HG02981 (cell line): ENCODE data around the gene AMPD3.
A peak's percentile ranks its signal among the peaks of the same experiment; 100 is the strongest.

Experiments used
- ATAC-seq: cut with Tn5 transposase; IDR thresholded peaks from one replicate; pipeline ENCODE4 v1.9.1; 2021; ENCODE audit warnings: mild to moderate bottlenecking, moderate library complexity; ENCODE audit not compliant: unreplicated experiment

Gene AMPD3

DNA sequence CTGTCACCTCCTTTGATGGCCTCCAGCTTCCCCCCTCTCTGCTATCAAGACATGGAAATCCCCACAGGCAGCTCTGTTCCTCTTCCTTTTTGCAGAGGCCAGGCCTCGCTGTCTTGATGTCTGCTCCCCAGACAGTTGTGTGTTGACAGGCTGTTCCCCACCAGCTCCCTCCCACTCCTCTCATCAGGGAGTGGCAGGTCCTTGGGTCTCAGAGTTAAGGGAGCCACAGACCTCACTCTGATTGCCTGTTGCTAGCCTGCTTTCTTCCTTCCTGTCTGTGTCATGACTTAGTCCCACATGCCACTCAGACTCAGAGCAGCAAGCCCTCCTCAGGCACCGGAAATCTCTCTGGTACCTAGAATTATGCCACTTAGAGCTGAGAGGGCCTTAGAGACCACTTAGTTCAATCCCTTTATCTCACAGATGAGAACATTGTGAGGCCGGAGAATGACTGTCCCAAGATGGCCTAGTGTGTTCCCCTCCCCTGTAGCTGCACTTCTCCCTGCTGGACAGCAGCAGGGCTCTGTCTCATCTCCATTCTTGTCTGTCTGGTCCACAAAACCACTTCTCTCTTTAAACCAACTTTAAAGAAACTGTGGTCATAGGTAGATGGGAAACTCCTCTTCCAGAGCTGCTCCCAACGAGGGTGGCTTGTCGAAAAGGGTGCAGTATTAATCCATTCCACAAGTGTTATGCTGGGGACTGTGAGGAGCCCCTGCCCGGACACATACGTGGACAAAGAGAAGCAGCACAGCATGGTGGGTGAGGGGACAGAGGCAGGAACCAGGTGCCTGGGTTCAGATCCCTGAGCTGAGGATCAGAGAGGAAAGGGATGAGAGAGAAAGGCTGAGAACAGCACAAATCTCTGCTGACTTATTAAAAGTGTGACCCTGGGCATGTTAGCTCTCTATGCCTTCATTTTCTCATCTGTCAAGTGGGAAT lies 4.2 kb downstream of the AMPD3 start:
- ATAC-seq: peak; percentile 45

DNA sequence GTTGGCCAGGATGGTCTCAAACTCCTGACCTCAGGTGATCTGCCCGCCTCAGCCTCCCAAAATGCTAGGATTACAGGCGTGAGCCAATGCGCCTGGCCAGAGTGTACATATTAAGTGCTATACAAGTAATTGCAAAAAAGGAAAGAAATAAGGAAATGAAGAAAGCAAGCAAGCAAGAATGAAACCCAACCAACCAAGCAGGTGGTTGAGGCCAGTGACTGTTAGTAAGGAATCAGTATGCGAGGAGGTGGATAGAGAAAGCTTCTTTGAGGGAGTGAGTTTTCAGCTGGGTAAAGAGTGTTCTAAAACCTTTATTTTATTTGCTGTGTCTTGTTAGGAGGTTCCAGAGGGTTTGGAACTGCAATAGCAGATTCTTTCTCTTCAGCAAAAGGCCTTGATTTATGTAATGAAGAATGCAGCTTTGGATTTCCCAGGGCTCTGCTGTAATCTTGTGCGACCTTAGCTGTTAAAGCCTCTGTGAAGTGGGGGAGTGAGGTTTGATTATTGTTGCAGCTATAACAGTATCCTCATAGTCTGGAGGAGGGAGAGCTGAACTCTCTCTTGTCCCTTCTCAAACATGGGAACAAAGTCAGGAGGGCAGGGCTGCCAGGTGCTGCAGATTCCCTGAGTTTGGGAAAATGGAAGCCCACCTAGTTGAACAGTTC lies 5.7 kb downstream of the AMPD3 start:
- no peak for ATAC-seq

DNA sequence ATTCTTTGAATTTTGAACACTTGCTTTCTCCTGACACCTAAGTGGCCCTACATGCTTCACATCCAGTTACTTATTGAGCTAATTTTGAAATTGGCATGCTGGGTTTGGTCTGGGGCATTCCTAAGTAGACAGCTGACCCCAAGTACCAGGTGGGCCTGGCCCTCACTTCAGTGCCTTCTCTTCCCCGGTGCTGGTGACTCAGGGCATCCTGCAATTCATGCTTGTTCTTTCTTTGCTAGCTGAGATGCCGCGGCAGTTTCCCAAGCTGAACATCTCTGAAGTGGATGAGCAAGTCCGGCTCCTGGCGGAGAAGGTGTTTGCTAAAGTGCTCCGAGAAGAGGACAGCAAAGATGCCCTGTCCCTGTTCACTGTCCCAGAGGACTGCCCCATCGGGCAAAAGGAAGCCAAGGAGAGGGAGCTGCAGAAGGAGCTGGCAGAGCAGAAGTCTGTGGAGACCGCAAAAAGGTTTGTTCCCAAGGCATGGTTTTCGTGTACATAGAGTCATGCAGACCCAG lies 6.3 kb downstream of the AMPD3 start:
- no peak for ATAC-seq

DNA sequence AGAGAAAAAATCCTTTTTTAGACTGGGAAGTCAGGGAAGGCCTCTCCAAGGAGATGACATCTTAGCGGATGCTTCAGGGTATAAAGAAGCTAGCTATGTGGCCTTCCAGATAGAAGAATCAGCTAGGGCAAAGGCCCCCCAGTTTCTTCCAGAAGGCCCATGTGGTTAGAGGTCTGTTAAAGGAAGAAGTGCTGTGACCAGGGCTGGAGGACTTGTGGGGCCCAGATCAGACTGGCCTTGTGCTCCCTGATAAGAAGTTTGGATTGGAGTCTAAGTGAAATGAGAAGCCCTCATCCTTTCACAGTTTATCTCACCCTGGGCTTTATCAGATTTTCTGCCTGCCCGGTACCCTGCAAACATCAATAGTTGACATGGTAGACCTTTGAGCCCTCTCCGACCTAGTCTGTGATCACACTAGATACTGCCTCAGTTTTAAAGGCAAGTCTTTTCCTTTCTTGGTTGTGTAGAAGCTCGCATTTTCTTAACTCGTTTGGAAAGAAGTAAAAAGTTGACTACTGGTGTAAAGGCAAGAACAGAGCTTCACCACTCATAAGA lies 7.8 kb downstream of the AMPD3 start:
- ATAC-seq: no peak

DNA sequence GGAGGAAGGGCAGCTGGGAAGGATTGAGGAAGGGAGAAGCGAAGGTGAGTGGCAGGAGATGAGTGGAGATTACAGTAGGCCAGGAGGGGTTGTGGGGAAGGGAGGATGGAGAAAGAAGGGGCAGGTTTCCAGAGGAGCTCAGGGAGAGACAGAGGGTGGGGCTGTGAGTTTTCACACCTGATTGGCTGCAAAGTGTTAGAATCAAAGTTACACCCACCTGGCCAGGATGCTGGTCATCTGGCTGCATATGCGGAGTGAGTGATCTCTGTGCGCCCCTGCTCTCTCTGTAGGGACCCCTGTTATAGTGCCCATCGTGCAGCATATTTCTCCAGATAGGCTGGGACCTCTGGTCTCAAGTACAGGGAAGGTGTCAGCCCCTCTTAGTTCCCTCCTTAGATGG lies 18.3 kb downstream of the AMPD3 start:
- no peak for ATAC-seq

DNA sequence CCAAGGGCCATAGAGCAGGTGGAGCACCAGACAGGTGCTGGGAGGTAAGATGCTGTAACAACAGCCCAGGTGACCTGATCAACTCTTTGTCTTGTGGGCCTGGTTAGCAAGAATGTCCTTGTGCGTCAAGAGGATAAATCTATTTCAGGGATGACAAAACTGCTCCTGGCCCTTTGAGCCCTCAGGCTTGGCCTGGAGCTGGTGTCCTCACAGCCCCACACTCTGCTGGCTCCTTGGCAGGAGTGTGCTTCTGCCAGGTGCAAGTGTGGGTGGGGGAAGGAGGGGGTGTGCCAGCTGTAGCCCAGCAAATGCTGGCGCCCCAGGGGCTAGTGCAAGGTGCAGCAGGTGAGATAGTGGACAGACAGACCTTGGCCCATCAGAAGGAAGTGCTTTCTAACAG lies 19.5 kb downstream of the AMPD3 start:
- no peak for ATAC-seq

DNA sequence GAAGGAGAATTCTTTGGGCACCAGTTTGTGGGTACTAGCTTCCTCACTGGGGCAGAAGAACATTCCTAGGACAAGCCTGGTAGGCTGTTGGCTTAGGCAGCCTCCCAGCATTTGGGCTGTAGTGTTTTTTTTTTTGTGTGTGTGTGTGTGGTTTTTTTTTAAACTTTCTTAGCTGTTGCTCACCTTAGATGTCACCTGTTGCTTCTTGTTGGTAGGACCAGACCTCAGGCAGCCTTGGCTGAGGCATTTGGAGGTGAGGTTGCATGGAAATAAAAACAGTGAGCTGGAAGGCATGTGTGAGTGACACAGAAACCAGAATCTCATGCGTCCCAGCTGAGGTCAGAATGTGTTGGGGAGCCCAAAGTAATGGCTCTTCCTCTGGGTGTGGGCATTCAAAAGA lies 21.3 kb downstream of the AMPD3 start:
- ATAC-seq: no peak

DNA sequence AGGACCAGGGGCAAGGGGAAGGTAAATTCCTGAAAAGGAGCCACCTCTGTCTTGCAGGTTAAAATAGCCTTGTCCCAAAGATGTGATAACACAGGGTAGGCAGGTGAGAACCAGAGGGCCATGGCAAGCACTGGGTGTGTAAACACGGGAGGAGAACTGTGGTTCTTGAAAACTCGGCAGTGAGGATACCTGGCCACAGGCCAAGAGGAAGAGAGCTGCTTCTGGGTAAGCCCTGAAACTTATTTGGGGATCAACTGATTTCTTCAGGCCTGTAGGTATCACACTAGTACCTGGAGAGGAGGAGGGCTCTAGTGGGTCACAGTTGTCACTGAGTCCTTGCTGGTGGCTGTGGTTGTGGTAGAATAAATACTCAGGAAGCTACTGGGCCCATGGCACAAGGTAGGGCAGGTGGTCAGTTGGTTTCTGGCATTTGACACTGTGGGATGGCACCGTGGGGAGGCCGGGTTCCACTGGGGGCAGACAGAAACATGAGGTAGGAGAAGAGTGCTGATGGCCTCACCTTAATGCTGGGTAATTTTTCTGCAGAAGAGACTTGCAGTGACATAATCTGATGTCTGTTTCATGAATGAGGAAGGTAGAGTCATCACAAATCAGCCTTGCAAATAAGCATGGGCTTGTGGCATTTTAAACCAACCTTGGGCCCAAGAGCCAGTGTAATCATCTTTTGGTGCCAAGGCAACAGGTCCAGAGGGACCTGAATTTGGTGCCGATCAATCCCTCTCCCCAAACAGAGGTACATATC lies 22.0 kb downstream of the AMPD3 start:
- no peak for ATAC-seq

DNA sequence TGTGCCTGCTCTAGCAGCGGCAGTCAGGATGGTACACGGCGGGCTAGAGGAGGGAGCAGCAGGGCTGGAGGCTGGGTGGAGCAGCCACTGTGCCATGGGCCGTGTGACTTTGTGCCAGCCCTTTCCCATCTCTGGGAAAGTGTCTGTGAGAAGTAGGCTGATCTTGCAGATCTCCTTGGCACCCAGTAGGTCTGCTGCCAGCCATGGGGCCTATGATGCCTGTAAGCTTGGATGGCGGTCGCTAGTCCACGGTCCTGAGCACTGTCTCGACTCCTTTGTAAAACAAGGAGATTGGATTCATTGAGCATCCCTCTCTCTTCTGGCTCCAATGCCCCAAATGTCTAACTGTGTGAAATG lies 22.6 kb downstream of the AMPD3 start:
- no peak for ATAC-seq

DNA sequence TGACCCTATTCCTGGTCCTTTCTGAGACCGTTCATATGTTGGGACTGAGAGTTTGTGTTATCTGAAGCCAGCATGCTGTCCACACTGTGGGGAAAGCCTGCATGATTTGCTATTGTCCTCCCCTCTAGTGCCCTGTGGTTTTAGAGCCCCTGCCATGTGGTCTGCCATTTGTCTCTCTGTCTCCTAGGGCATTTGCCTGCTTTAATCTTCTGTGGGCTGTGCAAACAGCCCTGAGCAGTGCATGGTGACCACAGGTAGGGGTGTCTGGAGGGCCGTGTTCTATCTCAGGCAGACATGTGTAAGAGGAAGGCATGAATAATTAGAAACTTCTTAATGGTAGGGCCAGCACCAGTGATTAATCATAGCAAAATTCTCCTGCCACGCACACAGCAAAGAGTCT lies 23.0 kb downstream of the AMPD3 start:
- ATAC-seq: no peak

DNA sequence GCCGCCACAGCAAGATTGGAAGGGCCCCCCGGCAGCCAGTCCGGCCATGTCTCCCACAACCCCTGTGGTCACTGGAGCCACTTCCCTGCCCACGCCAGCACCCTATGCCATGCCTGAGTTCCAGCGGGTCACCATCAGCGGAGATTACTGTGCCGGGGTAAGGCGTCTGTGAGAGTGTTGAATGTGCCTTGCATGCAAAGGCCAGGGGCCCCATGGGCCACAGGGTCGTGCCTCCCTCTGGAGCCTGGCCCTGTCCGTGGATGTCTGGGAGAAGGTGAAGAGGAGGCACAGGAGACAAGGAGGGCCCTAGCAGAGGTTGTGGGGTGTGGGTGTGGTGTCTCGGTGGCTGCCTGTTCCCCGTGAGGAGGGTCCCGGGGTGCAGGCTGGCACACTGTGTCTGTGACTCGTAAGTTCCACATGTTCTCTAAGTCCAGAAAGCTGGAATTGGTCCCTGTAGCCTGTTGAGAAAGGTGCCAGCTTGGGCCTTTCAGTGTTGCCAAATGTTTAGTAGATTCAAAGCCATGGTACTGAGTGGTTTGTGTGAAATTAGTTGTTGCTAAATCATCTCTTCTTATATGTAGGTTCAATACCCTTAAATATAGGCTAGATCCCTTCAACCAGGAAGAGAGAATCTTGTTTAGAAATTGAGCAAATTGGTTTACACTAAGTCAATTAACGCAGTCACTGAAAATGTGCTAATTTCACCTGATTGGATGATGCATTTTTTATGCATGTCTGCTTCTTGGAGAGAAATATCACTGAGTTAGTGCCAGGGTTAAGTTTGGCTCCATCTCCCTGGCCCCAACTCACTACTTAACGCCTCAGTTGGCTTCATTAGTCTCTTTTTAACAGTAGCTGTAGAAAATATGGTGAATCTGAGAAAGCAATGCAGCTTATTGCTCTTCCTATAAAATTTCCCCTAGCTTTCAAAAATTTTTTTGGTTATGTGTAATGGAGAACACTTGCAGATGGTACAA lies 23.8 kb downstream of the AMPD3 start:
- no peak for ATAC-seq

DNA sequence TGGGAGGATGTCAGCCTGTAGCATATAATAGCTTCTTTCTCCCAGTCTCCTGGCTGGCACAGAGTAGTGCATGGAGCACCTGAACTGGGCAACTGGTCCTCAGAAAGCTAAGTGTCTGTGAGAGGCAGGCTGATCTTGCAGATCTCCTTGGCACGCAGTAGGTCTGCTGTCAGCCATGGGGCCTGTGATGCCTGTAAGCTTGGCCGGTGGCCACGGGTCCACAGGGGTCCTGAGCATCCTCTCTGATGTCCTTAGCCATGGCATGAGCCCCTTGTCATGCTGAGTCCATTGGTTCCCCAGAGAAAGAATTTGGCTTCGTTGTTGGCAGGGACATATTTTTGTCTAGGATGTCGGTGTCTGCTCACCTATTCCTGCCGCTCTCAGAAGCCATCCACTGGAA lies 25.0 kb downstream of the AMPD3 start:
- no peak for ATAC-seq

DNA sequence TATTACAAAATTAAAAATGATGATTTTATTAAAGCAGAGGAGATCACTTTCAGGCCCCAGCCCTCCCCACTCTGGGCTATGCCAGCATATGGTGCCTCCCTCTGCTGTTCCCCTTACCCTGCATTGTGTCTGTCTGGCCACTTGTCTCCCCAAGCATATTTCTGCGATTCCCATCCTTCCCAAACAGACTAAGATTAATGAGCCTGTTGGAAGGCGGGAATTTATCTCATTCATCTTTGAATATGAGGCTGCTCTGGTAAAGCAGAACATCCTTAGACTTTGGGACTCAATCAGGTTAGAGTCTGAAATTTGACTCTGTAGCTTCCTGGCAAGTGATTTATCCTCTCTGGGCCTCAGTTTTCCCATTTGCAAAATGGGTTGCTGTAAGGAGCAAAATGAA lies 25.7 kb downstream of the AMPD3 start:
- no peak for ATAC-seq

DNA sequence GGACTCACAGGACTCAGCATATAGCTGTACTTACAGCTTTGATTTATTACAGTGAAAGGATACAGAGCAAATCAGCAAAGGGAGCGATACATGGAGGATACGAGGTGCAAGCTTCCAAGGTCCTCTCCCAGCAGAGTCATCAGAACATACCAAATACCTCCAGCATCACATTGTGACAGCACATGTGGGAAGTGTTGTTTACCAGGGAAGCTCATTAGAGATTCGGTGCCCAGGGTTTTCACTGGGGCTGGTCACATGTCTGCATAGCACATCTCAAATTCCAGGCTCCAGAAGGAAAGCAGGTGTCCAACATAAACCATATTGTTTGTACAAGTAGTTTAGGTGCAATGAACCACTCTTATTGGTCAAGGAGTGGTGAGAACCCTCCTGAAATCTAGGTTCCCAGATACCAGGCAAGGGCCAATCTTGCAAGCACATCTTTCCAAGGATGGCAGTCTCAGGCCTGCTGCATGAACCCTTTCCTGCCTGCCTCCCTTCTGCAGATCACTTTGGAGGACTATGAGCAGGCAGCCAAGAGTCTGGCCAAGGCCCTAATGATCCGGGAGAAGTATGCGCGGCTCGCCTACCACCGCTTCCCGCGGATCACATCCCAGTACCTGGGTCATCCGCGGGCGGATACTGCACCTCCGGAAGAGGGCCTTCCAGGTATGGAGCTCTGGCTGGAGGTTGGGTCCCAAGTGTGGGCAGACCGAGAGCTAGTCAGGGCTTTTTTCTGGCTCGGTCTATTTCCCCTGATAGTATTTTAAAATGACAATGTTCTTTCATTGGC lies 26.7 kb downstream of the AMPD3 start:
- no peak for ATAC-seq

DNA sequence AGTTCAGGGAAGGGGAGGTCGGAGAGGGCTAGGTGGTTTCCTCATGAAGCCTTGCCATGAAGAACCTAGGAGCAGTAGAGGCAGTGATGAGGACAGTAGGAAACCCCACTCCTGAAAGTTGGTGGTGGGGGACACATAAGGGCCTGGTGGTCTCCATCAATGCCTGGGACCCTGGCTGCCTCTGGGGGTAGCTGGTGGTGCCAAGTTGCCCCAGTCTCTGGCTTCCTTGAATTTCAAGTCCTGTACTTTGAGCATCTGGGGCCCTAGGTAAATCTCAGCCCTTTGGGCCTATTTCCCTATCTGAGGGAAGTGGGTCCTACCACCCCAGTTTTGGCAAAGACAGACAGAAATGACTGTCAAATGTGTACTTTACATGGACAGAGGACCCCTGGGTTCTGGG lies 28.1 kb downstream of the AMPD3 start:
- no peak for ATAC-seq

DNA sequence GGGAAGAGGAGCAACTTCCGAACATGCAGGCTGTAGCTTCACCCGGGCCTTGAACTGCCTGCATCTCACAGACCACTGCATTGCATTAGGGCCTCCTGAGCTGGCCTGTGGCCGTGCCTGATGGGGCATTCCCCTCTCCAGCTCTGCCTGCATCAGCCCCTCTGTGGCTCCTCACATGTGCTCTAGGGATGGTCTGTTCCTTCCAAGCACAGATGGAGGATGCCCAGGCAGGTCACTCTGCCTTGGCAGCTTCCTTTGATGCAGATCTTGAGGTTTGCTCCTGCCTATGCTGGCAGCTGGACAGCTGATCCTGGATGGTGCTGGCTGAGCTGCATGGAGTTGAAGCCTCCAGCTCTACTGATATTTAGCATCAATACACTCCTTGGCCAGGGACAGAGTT lies 28.5 kb downstream of the AMPD3 start:
- ATAC-seq: no peak

DNA sequence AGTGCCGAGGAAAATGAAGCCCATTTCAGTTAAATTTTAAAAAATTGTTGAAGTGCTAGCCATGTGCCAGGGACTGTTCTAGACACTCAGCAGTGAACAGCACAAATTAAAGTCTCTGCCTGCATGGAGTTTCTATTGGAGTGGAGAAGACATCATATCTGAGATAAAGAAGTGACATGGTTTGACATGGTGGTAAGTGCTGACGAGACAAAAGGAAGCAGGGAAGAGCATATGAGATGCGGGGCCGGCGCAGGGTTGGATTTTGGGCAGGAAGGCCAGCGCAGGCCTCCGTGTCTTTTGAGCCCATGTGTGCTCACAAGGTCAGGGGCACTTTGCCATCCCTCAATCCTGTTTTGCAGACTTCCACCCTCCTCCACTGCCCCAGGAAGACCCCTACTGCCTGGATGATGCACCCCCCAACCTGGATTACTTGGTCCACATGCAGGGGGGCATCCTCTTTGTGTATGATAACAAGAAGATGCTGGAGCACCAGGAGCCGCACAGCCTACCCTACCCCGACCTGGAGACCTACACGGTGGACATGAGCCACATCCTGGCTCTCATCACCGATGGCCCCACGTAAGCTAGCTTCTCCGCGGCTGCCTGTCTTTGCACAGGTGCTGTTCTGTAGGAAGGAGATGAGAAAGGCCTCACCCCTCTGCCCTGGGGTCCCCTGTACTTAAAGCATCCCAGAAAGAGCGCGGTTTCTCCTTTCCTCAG lies 29.6 kb downstream of the AMPD3 start:
- ATAC-seq: no peak

DNA sequence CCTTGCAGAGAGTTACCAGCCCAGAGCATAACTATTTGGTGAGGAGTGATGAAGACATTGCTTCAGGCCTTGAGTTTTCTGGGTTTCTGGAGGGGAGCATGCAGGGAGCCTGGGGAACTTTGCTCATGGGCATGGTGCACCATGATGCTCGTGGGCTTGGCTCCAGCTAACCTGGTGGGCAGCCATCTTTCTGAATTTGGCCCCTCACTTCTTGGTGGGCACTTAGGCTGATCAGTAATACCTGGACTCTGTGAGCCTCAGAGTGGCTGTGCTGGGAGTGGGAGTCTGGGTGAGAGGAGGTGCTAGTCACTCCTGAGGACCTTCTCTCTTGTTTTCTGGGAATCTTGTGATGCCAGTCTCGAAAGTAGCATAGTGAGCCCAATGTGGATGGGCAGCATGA lies 30.6 kb downstream of the AMPD3 start:
- ATAC-seq: no peak
